Left renal pelvis (tissue), 4 donors: Measurements from ENCODE around the gene AKAP9. TPM values are rescaled to one million over a fixed set of nuclear protein-coding genes. Genes with fewer than 3 reads are reported as not detected.
"Not testable (repeated sequence)": the region's sequence is repeated elsewhere in the genome, so short reads cannot be mapped to it uniquely, and the experiment has no call there.

Experiments used
- DNase-seq, 4 donors: peaks; one replicate each; pipeline ENCODE4 v3.0.0-alpha.2; 2013; ENCODE audit warnings: low read depth in 4 of 4, low spot score in 3 of 4
- polyA plus RNA-seq, 4 donors: library from polyadenylated mRNA; unstranded; fragments of 120-200 nt; gene quantifications; one replicate each; pipeline ENCODE4 v1.2.1, GENCODE V29; 2013; ENCODE audit not compliant: insufficient read length in 4 of 4

Gene AKAP9
- polyA plus RNA-seq, 4 donors, result 59.4 to 99.1 (median 86.7) TPM

DNA sequence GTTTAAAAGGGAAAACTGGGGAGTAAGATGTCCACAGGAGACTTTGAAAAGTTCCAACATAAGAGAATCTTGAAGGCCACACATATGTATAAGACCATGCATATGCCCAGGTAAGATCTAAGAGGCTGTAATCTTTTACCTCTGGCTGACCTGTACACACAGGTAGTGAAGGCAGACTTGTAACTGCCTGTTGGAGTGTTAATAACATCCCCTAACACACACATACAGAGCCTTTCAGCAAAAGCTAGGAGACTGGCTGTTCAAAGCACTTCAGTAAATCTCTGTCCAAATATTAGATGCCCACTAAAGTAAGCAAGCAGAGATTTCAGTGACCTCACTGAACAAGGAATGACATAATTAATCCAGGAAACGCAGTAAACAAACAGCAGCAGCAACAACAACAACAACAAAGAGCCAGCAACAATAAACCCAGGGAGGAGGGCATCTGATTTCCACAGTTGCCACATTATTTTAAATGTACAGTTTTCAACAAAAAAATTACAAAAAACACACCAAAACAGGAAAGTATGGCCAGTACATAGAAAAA lies 178.6 kb downstream of the AKAP9 start:
- DNase-seq, result no peak

DNA sequence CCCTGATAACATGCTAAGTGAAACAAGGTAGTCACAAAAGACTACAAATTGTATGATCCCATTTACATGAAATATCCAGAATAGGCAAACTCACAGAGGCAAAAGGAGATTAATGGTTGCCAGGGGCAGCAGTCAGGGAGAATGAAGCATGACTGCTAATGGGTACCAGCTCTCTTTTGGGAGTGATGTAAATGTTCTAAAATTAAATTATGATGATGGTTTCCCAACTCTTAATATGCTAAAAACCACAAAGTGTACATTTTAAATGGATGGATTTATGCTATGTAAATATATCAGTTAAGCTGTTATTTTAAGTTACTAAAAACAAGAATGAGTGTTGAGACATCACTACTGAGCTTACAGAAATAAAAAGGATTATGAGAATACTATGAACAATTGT lies 181.0 kb downstream of the AKAP9 start:
- no peak for DNase-seq

DNA sequence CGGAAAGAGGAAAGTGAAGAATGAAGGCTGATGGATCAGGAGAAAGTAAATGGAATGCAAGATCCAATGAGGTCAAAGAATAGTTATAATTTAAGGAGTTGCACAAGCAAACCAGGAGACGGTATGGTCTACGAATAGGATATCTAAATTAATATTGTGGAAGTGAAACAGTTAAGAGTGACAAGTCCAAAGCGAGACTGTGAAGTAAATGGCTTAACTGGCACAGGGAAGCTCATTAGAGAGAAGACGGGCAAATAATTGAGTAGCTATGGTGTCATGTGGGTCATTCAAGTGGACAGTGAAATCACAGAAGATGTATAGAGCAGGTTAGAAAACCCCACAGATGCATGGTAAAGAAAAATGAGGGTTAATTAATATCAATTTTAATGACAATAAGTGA lies 190.4 kb downstream of the AKAP9 start:
- no peak for DNase-seq

DNA sequence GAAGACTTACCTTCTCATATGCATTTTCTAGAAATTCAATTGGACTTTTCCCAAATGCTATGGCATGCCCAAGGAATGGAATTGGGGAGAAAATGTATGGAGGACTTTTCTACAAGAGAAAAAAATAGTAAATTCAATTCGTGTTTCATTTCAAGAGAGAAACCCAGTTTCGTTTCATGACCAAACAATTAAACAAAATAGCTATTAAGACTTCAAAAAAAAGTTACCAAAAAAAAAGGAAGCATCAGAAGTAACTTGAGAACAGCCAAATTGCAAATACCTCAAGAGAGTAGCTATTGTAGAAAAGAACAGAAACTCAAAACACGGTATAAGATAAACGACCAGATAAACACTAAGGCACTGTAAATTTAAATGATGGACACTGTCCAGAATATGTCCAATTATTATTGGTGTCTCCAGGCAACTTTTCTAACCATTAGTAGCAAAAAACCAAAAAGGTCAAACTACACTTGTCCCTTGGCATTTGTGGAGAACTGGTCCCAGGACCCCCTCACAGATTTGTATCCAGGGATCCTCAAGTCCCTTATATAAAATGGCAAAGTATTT lies 191.2 kb downstream of the AKAP9 start:
- DNase-seq, result no peak

DNA sequence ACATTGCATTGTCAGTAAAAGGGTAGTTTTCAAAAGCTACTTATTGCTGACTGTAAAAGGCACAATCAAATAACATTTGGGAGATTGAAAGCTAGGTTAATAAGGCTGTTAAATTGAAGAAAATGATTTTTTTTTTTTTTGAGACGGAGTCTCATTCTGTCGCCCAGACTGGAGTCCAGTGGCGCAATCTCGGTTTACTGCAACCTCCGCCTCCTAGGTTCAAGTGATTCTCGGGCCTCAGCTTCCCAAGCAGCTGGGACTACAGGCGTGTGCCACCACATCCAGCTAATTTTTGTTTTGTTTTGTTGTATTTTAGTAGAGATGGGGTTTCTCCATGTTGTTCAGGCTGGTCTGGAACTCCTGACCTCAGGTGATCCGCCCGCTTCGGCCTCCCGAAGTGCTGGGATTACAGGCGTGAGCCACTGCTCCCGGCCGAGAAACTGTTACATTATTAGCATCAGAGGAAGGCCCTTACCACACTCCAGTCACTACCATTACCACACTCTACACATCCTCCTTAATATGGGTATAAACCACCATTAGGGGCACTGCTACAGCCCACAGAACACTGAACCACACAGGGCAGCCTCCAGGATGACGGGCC lies 192.6 kb downstream of the AKAP9 start:
- DNase-seq, result no peak

DNA sequence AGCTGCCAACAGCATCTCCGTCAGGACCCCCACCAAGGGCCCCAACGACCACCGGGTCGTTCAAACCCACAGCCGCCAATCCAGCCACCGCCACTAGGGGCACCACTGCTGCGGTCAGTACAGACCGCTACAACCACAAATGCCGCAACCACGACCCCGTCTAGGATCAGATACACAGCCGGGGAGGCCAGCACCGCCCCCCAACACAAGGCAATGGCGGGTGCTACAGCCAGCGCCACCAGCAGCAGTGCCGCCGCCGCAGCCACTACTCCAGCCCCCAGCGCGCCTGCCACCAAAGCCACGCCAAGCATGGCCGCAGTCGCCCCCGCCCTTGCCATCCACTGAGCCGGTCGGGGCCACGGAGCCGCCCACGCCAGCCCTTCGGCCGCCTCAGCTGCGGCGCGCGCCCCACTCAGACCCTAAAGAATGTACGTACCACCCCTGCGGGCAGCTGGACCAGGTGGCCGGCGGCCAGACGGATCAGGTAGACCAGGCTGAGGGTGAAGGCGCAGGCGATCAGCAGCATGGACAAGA lies 193.1 kb downstream of the AKAP9 start:
- DNase-seq, result peak; percentile 58 to 65 (median 60)

DNA sequence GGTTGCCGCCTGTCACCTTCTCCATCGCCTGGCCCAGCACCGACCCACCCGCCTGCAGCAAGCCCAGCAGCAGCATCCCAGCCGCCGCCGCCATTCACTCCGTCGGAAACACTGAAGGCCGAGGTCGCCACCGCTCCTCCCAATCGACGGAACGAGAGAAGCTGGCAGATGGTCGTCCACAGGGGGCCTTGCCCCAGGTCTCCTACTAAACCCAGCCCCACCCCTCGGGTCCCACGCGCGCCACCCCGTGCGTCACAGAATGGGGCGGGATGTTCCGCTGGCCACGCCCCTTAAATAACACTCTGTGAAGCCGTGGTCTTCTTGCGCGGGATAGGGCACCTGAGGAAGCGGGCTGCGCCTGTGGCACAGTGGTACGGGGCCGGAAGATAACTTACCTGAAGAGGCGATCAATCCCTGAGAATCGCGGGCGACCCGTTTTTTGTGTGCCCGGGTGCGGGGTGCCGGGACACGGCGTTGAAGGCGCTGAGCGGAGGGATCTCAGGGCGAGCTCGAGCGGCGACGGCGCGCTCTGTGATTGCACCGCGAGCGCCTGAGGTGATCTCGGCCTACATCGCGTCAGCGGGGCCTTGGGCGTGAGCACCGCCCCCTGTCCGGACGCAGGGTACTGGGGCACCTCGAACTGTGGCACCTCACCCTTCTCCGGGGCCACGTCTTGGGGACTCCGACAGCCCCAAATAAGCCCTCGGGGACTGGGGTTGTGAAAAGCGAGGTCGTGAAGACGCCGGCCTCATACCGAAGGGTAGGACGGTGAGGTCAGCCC lies 193.8 kb downstream of the AKAP9 start, which contains the start of gene CYP51A1:
Gene CYP51A1, minus strand, starts transcription at position 207 of the 781 bp plus-strand sequence. Its CDS starts 113 bp downstream, at position 94.
- DNase-seq, result peak; percentile 90 to 94 (median 92)

DNA sequence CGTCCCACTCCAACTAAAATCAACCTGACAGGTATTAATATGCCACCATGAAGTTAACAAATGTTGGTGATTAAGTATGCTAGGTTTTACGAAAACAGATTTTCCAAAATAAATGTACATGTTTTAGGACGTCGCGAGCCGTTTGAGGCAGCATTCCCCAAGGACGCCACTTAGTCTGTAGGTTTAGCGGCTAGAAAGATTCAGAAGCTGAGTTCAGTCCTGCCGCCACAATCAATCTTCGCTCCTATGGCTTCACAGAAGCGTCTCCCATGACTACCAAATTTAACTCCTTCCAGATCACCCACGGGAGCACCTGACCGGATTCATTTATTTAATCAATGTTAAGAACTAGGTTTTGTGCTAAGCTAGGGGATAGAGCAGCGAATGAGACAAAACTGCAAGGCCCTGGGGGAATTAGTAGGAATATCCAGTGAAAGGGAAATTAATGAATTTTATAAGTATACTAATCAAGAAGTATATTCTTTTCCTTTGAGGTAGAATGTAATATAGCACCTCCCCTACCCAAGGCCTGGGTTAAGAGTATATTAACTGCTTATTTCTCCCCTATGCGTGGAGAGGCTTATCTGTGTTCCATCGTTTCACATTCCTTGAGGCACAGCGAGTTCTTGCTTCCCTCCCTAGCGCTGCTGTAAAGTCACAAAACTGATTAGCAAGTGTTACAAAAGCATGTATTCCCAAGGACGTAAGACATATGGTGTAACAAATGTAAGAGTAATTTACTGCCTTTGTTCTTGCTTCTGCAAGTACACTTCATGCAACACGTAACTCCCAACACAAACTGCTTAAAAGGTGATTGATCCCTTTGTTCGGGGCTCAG lies 194.6 kb downstream of the AKAP9 start:
- peak; percentile 29 to 43 (median 38) for DNase-seq

DNA sequence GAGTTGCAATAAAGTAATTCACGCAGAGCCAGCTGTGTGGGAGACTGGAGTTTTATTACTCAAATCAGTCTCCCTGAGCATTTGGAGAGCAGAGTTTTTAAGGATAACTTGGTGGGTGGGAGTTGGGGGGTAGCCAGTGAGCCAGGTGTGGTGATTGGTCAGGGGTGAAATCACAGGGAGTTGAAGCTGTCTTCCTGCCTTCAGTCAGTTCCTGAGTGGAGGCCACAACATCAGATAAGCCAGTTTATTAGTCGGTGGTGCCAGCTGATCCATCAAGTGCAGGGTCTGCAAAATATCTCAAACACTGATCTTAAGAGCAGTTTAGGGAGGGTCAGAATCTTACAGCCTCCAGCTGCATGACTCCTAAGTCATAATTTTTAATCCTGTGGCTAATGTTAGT lies 196.9 kb downstream of the AKAP9 start:
- DNase-seq, result peak; percentile 32 to 83 (median 52)

DNA sequence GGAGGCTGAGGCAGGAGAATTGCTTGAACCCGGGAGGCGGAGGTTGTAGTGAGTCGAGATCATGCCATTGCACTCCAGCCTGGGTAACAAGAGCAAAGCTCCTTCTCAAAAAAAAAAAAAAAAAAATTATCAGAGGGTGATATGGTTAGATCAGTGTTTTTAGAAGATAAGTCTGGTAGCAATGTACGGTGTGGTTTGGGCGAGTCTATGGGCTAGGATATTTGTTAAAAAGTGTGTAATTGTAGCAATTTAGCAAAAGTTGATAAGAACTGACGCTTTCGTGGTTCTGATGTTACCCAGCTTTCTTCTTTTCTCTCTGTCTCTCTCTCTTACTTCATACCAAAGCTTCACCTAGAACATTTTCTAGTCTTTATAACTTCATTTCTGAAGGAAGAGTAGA lies 200.5 kb downstream of the AKAP9 start:
- DNase-seq, result no peak

DNA sequence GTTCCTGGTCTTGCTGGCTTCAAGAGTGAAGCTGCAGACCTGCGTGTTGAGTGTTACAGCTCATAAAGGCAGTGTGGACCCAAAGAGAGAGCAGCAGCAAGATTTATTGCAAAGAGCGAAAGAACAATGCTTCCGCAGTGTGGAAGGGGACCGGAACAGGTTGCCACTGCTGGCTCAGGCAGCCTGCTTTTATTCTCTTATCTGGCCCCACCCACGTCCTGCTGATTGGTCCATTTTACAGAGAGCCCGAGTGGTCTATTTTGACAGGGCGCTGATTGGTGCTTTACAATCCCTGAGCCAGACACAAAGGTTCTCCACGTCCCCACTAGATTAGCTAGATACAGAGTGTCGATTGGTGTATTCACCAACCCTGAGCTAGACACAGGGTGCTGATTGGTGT lies 202.1 kb downstream of the AKAP9 start:
- not testable (repeated sequence) for DNase-seq

DNA sequence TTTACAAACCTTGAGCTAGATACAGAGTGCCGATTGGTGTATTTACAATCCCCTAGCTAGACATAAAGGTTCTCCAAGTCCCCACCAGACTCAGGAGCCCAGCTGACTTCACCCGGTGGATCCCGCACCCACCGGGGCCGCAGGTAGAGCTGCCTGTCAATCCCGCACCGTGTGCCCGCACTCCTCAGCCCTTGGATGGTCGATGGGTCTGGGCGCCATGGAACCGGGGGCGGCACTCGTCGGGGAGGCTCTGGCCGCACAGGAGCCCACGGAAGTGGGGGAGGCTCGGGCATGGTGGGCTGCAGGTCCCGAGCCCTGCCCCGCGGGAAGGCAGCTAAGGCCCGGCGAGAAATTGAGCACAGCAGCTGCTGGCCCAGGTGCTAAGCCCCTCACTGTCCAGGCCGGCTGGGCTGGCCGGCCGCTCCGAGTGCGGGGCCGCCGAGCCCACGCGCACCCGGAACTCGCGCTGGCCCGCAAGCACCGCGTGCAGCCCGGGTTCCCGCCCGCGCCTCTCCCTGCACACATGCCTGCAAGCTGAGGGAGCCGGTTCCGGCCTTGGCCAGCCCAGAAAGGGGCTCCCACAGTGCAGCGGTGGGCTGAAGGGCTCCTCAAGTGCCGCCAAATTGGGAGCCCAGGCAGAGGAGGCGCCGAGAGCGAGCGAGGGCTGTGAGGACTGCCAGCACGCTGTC lies 202.7 kb downstream of the AKAP9 start:
- not testable (repeated sequence) for DNase-seq

DNA sequence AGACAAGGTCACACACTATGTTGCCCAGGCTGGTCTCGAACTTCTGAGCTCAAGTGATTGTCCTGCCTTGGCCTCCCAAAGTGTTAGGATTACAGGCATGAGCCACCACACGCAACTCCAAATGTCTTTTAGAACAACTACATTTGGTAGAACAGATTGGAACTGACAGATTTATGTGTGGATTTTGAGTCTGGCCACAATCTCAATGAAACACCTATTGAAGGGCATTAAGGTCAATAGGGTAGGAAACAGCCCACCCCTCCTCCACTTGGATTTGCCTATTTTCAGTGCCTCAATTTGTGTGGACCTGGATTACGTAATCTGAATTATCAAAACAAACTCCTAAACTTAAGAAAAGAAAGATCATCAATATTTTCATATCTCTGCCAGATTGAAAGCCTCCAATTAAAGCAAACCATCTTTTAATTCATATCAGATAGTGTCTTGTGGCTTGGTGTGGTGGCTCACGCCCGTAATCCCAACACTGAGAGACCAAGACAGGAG lies 209.1 kb downstream of the AKAP9 start:
- DNase-seq, result no peak

DNA sequence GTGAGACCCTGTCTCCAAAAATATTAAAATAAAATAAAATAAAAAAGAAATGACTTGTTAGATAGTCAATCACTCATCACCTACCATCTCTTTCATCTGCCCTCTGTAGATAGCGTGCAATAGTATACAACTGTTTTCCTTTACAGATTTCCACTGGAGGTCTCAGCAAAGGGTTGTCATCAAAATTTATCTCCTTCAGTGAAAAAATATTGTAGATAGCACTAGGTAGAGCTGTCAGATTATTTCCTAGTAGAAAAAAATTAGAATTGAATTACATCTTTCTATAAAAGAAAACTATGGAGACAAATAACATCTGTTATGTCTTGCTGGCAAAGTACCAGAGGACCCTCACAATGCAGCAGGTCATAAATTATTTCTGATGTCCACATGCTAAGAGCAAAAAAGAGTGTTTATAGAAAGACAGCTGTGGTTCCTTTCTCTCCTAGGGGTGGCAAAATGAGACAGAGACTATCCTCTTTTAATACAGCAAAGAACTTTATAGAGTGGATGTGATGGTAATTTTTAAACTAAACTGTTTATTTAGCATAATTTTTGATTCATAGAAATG lies 209.9 kb downstream of the AKAP9 start:
- no peak for DNase-seq

DNA sequence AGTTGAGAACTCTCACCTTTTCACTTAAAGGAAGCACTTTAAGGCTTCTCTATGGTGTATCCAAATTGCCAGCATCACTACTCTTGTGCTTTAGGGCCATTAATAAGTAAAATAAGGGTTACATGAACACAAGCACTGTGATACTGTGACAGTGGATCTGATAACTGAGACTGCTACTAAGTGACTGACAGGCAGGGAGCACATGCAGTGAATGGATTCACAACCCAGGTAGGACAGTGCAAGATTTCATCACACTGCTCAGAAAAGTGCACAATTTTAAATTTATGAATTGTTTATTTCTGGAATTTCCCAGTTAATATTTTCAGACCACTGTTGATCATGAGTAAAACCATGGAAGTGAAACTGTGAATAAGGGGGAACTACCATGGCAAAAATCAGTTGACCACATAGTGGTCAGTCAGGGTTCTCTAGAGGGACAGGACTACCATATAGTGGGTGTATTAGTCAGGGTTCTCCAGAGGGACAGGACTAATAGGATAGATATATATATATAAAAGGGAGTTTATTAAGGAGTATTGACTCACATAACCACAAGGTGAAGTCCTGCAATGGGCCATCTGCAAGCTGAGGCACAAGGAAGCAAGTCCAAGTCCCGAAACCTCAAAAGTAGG lies 214.6 kb downstream of the AKAP9 start:
- no peak for DNase-seq

DNA sequence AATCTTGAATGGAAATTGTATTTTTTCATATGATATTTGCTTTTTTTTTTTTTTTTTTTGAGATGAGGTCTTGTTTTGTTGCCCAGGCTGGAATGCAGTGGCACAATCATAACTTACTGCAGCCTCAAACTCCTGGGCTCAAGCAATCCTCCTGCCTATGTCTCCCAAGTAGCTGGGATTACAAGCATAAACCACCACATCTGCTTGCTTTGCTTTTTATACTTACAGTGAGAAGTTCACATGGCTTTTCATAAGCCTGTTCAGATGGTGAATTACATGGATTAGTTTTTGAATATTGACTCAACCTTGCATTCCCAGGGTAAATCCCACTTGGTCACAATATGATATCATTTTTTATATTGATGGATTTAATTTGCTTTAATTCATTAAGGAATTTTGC lies 216.3 kb downstream of the AKAP9 start:
- DNase-seq, result no peak

DNA sequence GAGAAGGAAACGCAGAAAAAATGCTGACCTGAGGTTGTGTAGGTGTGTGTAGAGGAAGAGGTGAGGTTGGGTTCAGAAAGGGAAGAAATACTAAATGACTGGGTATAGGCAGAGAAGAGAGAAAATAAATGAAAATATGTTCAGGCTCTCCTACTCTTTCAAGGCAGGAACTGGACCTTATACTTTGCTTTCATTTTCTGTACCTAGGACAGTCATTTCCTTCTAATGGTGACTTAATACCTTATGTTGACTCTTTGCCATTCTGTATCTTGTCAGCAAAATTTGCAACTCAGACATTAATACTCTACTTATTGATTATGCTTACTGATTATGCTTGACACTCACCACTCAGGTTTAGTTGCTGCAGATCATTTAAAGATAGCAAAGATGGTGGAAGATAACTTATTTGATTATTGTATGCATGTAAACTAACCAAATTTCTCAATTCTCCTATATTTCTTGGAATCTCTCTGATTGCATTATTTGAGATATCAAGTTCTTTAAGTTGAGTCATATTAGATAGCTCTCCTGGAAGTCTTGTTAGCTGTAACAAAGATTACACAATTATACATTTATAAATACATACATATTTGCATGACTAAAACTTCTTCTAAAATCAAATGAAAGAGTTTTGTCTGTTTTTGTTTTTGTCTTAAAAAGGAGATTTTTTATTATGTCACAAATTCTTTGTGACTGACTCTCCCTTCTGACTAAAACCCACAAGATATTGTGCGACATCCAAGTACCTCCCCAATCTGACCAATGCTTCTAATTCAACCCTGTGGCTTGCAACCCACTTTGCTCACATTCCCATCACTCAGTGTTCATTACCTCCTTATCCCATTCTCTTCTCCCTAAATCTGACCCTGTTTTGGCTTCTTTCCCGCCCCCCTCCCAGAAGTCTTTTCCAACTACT lies 218.3 kb downstream of the AKAP9 start:
- DNase-seq, result no peak
